HL-60/S4 treated with retinoic acid at 250 ng/mL for 4 days and 3 days (cell line): Measurements from ENCODE around the gene LSM10.

Source experiments
- in situ Hi-C: fragments of 300-500 bp; cut with MboI; formaldehyde crosslinking; loops from 2 replicates; pipeline ENCODE4 v1.7.0; 2022; ENCODE audit warnings: low sequenced_read_pairs

LSM10 gene

DNA sequence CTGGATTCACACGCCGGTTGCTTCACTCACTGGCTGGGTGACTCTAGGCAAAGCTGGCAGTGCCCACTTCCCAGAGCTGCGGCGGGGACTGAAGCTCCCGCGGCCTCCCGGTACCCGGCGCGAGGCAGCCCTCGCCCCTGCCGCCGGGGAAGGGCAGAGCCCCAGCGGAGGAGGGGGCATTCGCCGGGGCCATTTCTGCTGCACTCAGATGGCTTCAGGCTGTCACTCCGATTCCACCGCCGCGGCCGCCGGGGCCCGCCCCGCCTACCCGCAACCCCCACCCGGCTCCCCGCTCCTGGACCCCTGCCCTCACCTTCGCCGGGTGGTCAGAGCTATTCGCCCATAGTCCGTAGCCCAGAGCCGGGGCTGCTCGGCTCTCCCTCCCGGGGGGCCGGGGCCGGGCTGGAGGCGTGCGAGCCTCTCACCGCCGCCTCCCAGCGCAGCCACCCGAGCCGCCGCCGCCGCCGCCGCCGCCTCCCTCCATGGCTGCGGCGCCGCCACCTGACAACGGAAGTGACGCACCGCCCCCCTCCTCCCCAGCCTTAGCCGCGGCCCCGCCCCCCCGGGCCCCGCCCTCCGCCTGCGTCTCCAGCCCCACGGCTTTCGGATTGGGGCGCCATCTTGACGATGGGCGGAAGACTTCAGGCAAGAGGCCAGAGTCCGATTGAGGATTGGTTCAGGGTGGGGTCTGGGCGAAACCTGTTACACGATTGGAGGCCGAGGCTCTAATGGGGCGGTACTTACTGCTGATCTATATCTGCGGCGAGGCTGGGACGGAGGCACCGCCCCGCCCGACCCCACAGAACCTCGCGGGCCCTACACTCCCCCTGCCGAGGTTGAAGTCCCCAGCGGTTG lies 12.1 kb downstream of the LSM10 start, which contains the start of gene STK40:
Gene STK40, minus strand, starts transcription at position 515 of the 855 bp plus-strand sequence. CDS start 24,592 bp downstream, outside the sequence.
- in situ Hi-C loops = no loop called here

DNA sequence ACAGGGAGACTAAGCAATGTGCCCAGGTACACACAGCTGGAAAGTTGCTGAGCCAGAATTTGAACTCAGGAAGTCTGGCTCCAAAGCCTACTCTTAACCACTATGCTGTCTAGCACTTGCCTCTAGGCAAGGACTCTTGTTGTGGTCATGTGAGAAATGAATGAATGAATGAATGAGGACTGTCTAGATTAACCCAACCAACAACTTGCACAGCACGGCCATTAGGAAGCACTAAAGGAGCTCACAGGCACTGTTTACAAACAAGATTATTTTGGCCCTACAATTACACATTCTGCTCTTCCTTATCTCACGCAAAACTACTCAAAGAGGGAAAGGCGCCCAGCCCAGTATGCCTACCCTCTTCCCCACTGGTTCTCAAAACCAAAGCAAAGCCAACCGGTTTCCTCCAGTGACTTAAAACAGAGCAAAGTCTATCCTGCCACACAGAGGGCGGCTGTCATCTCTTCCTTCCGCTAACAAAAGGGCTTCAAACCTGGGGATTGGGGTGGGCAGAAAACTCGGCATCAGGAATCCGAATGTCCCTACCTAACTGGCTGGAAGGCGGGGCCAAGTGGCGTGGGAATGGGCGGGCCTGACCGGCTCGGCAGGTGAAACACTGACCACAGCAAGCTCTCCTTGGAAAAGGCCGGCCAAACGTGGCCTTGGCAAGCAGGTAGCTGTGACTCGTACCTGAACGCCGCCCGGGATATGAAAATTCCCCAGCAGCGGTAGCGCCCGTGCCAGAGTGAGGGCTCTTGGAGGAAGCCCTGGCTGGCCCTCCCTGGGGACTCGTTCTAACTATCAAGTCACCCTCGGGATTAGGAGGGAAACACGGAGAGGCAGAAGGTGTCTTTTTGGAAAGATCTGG lies 12.9 kb downstream of the LSM10 start:
- in situ Hi-C loops = no loop called here

DNA sequence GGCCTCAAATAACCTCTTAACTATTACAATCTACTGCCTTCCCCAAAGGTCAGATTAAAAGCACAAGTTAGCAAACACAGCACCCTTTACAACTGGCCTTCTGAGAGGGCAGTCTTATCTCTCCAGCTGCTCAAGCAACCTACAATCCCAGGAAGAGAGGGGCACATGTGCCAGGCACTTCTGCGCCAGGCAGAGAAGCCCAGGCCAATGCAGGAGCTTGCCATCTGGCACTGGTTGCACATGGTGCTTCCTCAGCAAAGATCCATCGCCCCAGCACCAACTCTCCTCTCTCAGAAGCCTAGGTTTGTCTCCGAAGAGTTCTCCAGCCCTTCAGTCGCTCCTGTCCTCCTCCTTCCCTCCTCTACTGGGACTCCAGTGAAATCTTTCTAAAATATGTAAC lies 14.5 kb downstream of the LSM10 start:
- in situ Hi-C loops = no loop called here

DNA sequence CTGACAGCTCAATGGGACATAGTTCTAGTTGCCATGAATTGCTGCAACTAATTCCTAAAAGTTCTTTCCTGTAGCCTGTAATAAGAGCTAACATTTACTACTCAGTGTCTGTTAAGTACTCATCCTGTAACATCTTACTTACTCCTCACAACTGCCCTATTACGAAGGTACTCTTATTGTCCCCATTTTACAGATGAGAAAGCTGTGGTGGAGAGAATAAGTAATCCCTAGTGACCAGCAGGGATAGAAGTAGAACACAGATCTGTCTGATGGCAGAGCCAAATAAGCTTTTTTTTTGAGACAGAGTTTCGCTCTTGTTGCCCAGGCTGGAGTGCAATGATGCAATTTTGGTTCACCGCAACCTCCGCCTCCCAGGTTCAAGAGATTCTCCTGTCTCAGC lies 15.0 kb downstream of the LSM10 start:
- in situ Hi-C loops = no loop called here

DNA sequence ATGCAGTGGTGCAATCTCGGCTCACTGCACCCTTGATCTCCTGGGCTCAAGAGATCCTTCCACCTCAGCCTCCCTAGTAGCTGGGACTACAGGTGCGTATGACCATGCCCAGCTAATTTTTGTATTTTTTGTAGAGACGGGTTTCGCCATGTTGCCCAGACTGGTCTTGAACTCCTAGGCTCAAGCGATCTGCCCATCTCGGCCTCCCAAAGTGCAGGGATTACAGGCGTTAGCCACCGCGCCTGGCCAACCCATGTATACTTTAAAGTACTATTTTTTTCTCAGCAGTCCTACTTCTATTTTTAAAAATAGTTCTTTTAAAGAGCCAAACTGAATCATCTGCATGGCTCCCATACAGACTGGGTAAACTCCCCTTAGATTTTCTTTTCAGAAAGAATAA lies 15.5 kb downstream of the LSM10 start:
- in situ Hi-C loops = no loop called here

DNA sequence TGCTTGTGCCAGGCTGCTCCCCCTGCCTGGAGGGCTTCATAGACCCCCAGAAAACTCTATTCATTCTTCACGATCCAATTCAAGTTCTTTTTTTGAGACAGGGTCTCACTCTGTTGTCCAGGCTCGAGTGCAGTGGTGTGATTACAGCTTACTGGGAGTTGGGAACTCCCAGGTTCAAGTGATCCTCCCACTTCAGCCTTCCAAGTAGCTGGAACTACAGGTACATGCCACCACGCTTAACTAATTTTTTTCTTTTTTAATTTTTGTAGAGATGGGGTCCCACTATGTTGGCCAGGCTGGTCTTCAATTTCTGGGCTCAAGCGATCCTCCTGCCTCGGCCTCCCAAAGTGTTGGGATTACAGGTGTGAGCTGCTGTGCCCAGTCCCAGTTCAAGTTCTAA lies 16.3 kb downstream of the LSM10 start:
- in situ Hi-C loops = no loop called here

DNA sequence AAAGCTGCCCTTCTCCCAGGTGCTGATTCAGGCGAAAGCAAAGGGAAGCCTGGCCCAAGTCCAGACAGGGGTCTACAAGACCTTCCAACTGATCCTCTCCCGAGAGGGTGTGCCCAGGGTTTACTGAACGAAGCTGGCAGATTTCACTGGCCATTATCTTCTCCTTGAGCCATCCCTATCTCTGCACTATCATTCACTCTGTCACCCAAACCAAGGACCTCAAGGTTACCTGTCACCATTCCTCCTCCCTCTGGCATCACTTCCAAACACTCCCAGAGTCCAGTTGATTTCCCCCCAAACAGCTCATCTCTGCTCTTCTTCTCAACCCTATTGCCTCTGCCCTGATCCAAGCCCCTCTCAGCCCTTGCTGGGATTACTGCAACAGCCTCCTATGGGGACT lies 16.9 kb downstream of the LSM10 start:
- in situ Hi-C loops = no loop called here

DNA sequence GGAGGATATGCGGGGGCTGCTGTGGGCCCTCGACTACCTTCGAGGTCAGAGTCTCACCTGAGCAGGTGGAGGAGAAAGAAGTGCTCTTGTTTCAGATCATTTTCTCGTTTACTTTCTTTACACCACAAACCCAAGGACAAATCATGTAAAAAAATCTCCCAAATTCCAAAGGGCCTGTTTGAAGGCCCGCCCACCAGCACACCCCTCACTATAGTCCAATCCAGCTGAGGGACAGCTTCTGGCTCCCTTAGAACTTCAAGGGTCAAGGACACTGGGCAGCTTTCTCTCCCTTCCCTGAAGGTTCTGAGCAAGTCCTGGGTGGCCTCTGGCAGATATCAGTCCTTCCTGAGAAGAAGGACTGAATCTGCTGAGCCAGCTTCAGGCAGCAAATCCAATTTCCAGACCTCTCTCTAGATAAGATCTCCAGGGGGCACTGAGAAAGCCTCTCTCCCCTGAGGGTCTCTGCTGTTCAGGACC lies 17.5 kb downstream of the LSM10 start:
- in situ Hi-C loops = no loop called here

DNA sequence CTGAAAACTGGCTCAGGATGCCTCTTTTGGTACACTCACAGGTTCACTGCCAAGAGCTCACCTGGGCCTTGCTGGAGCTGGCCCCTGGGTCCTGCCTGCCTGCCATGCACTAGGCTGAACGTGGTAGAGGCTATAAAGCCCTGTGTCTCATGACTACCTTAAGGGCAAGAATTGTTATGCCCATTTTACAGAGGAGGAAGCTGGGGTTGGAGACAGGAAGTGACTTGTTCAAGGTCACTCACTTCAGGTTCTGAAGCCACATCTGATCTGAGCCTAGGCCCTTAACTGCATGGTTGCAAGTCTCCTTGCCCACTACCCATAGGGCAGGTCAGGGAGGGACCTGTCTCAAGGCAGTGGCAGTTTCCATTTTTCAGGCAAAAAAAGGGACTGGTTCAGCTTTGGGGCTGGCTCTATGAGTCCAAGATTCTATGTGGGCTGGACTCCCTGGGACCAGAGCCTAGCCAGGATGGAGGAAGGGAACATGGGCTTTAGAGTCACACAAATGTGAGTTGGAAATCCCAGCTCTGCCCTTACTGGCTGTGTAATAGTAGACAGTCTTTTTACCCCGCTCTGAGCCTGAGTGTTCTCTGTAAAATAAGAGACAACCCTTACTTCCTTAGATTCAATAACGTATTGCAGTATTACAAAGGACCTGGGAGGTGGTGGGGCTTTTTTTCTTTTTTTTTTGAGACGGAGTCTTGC lies 19.8 kb downstream of the LSM10 start:
- in situ Hi-C loops = no loop called here

DNA sequence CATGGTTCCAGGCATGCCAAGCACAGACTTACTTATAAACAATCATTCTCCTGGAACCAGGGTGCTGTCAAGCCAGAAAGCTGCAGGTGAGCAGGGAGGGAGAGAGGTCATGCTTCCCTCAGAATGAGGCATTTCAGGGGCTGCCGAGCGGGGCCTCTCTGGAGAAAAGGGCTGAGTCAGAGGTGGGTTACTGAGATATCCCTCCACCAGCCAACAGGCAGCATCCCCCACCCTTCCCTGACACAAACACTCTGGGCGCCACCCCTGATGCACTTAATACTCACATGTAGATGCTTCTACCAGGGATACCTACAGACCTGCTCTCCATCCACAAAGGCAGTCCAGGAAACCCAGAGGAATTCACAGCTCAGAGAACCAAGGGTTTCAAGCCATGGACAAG lies 25.1 kb downstream of the LSM10 start:
- in situ Hi-C loops = no loop called here

DNA sequence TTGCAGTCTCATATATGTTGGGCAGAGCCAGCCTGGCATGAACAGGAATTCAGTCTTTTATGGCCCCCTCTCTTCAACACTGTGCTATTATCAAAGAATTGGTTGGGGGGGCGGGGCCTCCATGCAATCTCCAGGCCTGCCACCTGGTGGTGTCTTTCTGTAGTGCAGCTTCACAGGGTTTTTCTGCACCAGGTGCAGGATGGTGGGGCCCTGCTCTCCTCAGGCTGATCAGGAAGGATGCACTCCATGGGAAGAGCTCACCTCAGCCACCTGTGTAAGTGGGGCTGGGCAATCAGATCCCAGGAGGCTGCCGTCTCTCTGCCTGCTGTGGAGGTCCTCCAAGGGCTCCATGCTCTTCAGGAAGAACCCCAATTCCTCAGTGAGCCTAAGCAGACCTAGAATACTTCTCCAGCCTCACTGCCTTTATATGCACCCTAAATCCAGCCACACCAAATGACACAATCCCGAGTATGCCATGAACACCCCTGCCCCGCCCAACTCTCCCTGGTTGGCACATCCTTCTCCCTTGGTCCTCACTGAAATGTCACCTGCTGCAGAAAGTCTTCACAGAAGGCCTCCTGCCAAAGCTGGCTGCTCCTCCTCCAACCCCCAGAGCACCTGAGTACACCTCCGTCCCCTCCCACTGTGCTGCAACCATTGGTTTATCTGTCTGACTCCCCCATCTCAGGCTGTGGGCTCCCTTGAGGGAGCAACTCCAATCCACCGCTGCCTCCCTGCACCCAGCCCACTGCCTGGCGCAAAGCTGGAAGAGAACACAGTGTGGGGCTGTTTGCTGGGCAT lies 28.4 kb downstream of the LSM10 start:
- in situ Hi-C loops = no loop called here

DNA sequence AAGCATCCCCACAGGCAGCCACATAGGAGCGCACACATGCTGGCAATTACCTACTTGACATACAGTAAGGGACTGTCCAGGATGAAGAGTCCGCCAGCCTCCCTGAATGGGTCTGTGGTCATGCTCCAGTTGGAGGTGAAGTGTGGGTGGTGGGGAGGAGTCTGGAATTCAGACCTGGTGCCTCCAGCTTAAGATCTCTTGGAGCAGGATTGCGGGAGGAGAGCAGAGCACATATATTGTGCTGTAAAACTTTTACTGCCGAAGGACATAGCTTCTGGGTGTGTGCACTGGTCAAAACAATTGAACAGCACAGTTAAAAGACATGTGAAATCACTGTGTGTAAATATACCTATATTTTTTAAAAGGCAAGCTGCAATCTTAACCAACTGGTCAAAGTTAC lies 29.9 kb downstream of the LSM10 start:
- in situ Hi-C loops = no loop called here

DNA sequence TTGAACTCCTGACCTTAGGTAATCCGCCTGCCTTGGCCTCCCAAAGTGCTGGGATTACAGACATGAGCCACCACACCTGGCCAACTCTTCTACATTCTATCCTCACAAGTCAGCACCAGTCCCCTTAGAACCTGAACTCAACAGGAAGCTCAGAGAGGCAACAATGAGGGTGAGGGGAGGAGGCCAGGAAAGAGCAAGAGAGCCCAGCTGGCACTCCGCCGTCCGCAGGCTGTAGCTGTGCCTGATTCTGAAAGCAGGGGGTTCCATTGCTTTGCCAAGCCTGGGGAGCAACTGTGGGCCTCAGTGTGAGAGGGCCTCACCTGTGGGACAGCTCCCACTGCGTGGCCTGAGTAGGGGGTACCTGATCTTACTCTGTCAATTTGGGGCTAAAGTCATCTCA lies 30.6 kb downstream of the LSM10 start:
- in situ Hi-C loops = no loop called here

DNA sequence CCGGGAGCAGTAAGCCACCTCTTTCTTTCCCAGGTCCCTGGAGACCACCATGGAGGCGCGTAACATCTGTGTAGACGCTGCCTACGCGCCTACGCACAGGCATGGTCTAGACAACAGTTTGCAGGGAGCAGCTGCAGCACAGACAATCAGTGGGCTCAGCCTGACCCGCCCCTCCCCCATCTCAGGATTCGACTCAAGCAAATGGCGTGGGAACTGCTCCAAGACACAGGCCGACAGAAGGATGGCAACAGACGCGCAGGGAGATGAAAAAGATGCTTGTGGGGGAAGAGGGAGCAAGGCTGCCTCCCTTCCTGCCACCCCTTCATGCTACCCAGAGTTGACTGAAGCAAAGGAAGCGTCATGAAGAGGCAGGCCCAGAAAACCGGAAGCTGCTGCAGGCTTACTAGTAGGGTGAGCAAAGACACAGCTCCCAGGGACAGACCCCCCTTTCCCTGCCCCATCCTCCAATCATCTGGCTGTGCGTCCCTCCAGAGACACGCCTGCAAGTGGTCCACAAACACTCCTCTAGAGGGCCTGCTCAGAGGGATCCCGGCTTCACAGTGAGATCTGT lies 31.5 kb downstream of the LSM10 start:
- in situ Hi-C loops = no loop called here

DNA sequence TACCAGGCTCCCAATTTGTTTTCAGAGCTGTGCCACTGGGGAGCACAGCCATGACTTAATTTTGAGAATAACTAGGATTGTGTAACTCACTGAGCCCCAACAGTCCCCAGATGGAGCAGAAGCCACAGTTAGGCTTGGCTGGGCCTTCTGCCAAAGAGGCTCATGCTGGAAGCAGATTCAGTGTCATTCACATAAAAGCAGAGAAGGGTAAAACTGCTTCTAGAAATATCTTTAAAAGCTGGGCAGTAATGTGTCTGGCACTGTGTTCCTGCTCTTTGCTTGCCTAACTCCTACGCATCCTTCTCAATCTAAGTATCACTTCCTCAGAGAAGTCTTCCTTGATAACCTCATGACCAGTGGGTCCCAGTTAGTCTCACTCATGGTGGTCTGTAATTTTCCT lies 32.3 kb downstream of the LSM10 start:
- in situ Hi-C loops = no loop called here

DNA sequence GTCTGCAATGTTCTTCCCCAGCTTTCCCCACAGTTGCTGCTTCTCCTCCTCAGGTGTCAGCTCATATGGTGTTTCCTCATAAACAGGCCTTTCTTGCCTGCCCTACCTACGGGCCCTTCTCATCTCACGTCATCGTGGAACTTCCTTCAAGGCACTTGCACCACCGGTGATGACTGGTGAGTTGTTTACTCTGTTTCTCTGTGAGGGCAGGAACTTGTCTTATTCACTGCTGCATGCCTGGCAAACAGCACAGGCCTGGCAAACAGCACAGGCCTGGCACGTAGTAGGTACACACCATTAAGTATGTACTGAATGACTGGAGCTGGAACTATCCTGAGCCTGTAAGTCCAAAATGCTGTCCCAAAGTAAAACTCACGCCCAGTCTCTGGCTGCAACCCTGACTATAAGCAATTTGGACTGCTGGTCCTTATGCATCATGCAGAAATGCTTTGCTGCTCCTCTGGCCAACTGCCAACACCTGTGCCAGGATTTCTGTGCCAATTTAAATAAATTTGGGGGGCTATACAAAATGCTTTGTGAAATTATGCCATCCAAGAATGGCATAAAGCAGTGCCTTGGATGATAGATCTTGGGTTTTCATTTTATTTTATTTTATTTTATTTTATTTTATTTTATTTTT lies 37.7 kb downstream of the LSM10 start:
- in situ Hi-C loops = no loop called here

DNA sequence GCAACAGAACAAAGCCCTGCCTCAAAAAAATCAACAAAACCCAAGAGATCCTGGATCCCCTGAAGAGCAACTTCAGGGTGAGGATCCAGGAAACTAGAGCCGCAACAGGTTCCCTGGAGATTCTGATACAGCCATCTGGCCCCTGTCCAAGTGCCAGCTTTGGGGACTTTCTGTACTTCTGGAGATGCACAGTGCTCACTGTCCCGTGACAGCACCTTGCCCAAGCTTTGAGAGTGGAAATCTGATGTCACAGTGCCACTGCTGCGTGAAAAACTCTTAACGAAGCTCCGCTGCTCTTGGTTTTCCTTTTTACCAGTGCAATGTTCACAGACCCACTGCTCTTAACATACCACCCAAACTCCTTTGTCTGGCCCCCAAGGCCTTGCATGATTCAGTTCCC lies 38.3 kb downstream of the LSM10 start:
- in situ Hi-C loops = no loop called here

DNA sequence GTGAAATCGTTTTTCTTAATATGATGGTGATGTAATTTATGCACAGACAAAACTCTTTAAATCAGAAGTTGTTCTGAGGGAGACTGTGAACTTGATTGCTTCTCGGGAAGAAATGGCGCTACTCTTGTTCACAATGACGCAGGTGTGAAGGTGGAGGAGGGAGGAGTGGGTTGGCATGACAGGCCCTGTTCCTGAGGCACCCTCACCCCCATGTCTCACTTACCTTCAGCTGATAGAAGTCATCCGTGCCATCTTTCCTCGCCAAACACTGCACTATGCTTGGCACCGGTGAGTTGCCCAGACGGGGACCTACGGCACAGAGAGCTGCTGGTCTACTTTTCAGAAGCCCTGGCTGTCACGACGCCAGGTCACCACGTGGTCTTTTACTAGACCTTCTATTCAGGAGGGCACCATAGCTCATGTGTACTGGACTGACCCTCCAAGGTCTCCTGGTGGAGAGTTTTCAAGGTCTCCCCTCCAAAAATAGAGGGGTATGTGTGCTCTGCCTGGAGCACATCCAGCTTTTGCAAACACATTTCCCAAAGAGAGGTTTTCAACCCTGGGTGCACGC lies 39.1 kb downstream of the LSM10 start:
- in situ Hi-C loops = no loop called here

DNA sequence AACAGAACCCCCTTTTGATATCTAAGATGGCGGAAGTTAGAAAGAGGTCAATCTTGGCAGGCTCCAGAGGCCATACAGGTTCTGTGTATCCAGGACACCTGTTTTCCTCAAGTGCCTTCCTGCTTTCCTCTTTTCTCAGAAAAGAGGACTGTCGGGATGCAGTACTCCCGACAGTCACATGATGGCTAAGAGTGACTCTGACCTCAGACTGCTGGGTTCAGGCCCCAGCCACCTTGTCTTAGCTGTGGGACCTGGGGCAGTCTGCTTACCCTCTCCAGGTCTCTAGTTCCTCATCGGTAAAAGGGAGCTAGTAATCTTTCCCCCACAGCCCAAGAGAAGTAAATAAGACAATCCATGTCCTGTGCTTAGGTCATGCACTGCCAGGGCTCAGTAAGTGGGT lies 41.9 kb downstream of the LSM10 start:
- in situ Hi-C loops = no loop called here
